GM15510 (cell line): ENCODE measurements around the gene PAN2.

ENCODE experiments used
- POLR2A ChIP-seq: IDR thresholded peaks from 3 replicates; pipeline ENCODE4 v1.6.1; 2011; ENCODE audit warnings: borderline replicate concordance; ENCODE audit not compliant: insufficient read length; ENCODE audit errors: extremely low read depth

The PAN2 gene

GRCh38 chr12:56333679-56334489 lies at the start of gene PAN2:
Gene PAN2 (minus strand): TSS chr12:56334000. CDS start chr12:56333094, 906 bp downstream.
- peak; percentile 75 for TF ChIP-seq POLR2A

GRCh38 chr12:56382611-56383010 lies 48.8 kb upstream of the PAN2 start:
- TF ChIP-seq POLR2A, result no peak

- TF ChIP-seq POLR2A, result no peak
Measured at GRCh38 chr12:56377989-56378316, 44.2 kb upstream of the PAN2 start.

- TF ChIP-seq POLR2A, result no peak
Measured at GRCh38 chr12:56377310-56377988, 43.6 kb upstream of the PAN2 start.

GRCh38 chr12:56375598-56376434 lies 42.0 kb upstream of the PAN2 start:
- no peak for TF ChIP-seq POLR2A

- no peak for TF ChIP-seq POLR2A
Measured at GRCh38 chr12:56374726-56375597, 41.2 kb upstream of the PAN2 start.

- no peak for TF ChIP-seq POLR2A
Measured at GRCh38 chr12:56373515-56373914, 39.7 kb upstream of the PAN2 start.

GRCh38 chr12:56366948-56367347 lies 33.1 kb upstream of the PAN2 start:
- no peak for TF ChIP-seq POLR2A

GRCh38 chr12:56362130-56363059 lies 28.6 kb upstream of the PAN2 start, which contains the start of gene APOF:
Gene APOF (minus strand): TSS chr12:56362857. CDS start chr12:56362745, 112 bp downstream.
- no peak for TF ChIP-seq POLR2A

GRCh38 chr12:56361487-56362129 lies 27.8 kb upstream of the PAN2 start:
- TF ChIP-seq POLR2A, result no peak

GRCh38 chr12:56359851-56360767 lies 26.3 kb upstream of the PAN2 start, which contains the start of gene STAT2:
Gene STAT2 (minus strand): TSS chr12:56360107. CDS start chr12:56356571, 3,536 bp downstream.
- TF ChIP-seq POLR2A, result peak; percentile 87
